GM18870 (cell line): Measurements from ENCODE around the gene FTO.
"Not testable (repeated sequence)": the region's sequence is repeated elsewhere in the genome, so short reads cannot be mapped to it uniquely, and the experiment has no call there.

Source experiments
- ATAC-seq: cut with Tn5 transposase; IDR thresholded peaks from one replicate; pipeline ENCODE4 v1.9.1; 2021; ENCODE audit warnings: moderate library complexity; ENCODE audit not compliant: unreplicated experiment

The FTO gene

GRCh38 chr16:54174201-54174600, 470.2 kb downstream of the FTO start:
- no peak for ATAC-seq

GRCh38 chr16:54174750-54175149, 470.8 kb downstream of the FTO start:
- ATAC-seq: no peak

- ATAC-seq: no peak
Measured at GRCh38 chr16:54175169-54175551, 471.2 kb downstream of the FTO start.

GRCh38 chr16:54175552-54176375, 471.8 kb downstream of the FTO start:
- ATAC-seq: no peak

GRCh38 chr16:54176376-54176901, 472.5 kb downstream of the FTO start:
- ATAC-seq: no peak

GRCh38 chr16:54177052-54177861, 473.3 kb downstream of the FTO start:
- no peak for ATAC-seq

GRCh38 chr16:54177862-54178477, 474.0 kb downstream of the FTO start:
- no peak for ATAC-seq

GRCh38 chr16:54178478-54178976, 474.6 kb downstream of the FTO start:
- no peak for ATAC-seq

- ATAC-seq: no peak
Measured at GRCh38 chr16:54180421-54181359, 476.7 kb downstream of the FTO start.

- not testable (repeated sequence) for ATAC-seq
Measured at GRCh38 chr16:54181683-54182329, 477.9 kb downstream of the FTO start.

- ATAC-seq: no peak
Measured at GRCh38 chr16:54185045-54185444, 481.1 kb downstream of the FTO start.

- no peak for ATAC-seq
Measured at GRCh38 chr16:54191163-54191562, 487.2 kb downstream of the FTO start.

GRCh38 chr16:54191592-54191991, 487.6 kb downstream of the FTO start:
- no peak for ATAC-seq

- no peak for ATAC-seq
Measured at GRCh38 chr16:54193013-54193664, 489.2 kb downstream of the FTO start.

- peak; percentile 74 for ATAC-seq
Measured at GRCh38 chr16:54193665-54194333, 489.8 kb downstream of the FTO start.

GRCh38 chr16:54194334-54194743, 490.4 kb downstream of the FTO start:
- no peak for ATAC-seq

GRCh38 chr16:54197758-54198157, 493.8 kb downstream of the FTO start:
- no peak for ATAC-seq

GRCh38 chr16:54199487-54200160, 495.7 kb downstream of the FTO start:
- ATAC-seq: no peak
